Gastrocnemius medialis (tissue), 4 donors: ENCODE results near the gene CDH5. TPM values are rescaled to one million over a fixed set of nuclear protein-coding genes. Genes with fewer than 3 reads are reported as not detected.

Experiments
- ATAC-seq, 2 donors: fragments of 150-250 bp; one replicate each; pipeline ENCODE4 v1.9.1; 2016
- DNase-seq, 2 donors: peaks; one replicate each; pipeline ENCODE4 v3.0.0-alpha.2; 2019
- H3K27ac ChIP-seq, 4 donors: fragments of 200-600 bp; sonication (generic); 1 replicate in 1 of 4; 2 replicates in 3 of 4; pipeline ENCODE4 v1.5.1; 2016 to 2018; ENCODE audit warnings: mild to moderate bottlenecking in 2 of 4, moderate library complexity in 1 of 4
- H3K27me3 ChIP-seq, 3 donors: fragments of 200-600 bp; sonication (generic) in 2 of 3; 1 replicate in 1 of 3; 2 replicates in 2 of 3; pipeline versions ENCODE4 v1.5.1 to v1.6.0; 2016 to 2019; ENCODE audit warnings: mild to moderate bottlenecking in 1 of 3, moderate library complexity in 1 of 3
- H3K36me3 ChIP-seq, 2 donors: fragments of 200-600 bp; sonication (generic) in 1 of 2; one replicate each; pipeline ENCODE4 v1.5.1; 2017 to 2018
- H3K4me1 ChIP-seq, 2 donors: fragments of 200-600 bp; sonication (generic) in 1 of 2; one replicate each; pipeline ENCODE4 v1.5.1; 2016 to 2017; ENCODE audit warnings: mild to moderate bottlenecking in 2 of 2
- H3K4me3 ChIP-seq, 4 donors: fragments of 200-600 bp; sonication (generic) in 3 of 4; 1 replicate in 1 of 4; 2 replicates in 3 of 4; pipeline ENCODE4 v1.5.1; 2016 to 2019; ENCODE audit warnings: mild to moderate bottlenecking in 2 of 4
- H3K9me3 ChIP-seq, 3 donors: fragments of 200-600 bp; sonication (generic) in 2 of 3; 1 replicate in 1 of 3; 2 replicates in 2 of 3; pipeline ENCODE4 v1.5.1; 2016 to 2019
- CTCF ChIP-seq, 5 experiments: fragments of 450-650 bp in 3 of 5; fragments of 200-600 bp in 2 of 5; sonication (generic) in 2 of 5; IDR thresholded peaks in 4 of 5; conservative IDR thresholded peaks in 1 of 5; 1 replicate in 4 of 5; 2 replicates in 1 of 5; pipeline ENCODE4 v1.5.1; 2016 to 2019; ENCODE audit warnings: antibody characterized with exemption in 5 of 5, mild to moderate bottlenecking in 3 of 5, moderate library complexity in 3 of 5
- POLR2A ChIP-seq, 2 donors: fragments of 450-650 bp; IDR thresholded peaks; one replicate each; pipeline ENCODE4 v1.6.1; 2017; ENCODE audit warnings: antibody characterized with exemption in 2 of 2, mild to moderate bottlenecking in 2 of 2, moderate library complexity in 2 of 2
- in situ Hi-C, 4 donors: fragments of 200-750 bp; cut with MboI; loops; one replicate each; pipeline versions ENCODE4 v1.15.0 to v1.8.0; 2017; ENCODE audit warnings: low sequenced_read_pairs in 4 of 4
- intact Hi-C: fragments of 100-400 bp; cut with DNase I; formaldehyde crosslinking; loops from one replicate; pipeline ENCODE4 v1.15.1; 2023; ENCODE audit warnings: low total_unique reads
- total RNA-seq, 4 donors: library from RNA; depleted of rRNA; stranded (reverse); fragments of >200 nt; gene quantifications; one replicate each; pipeline versions ENCODE4 v1.1.0 to v1.2.3, GENCODE V29; 2016

Gene CDH5
- total RNA-seq, 4 donors from 2014 or later: 24.3 to 37.4 (median 31.7) TPM

- DNase-seq (peak in 1 of 2 donors; percentile 27), ATAC-seq (peak in 1 of 2 donors; percentile 32)
- no peaks in the 10 kb centered on the region for H3K36me3 ChIP-seq
- H3K27ac ChIP-seq: peak overlapping the region; percentile 54 to 84 (median 80)
- in situ Hi-C loops: no loop called here
- intact Hi-C loops: no loop called here
- TF ChIP-seq POLR2A (IDR thresholded peaks at IDR 0.05) (no peak), CTCF (IDR thresholded peaks at IDR 0.05 in 4 of 5, conservative IDR thresholded peaks at IDR 0.05 in 1 of 5) (no peak)
- peaks cover 0 to 5% of the 10 kb centered on the region in 2 donors for H3K4me1 ChIP-seq
- H3K4me3 ChIP-seq: peak overlapping the region in 2 of 4 donors; percentile 52 to 58
- H3K27me3 ChIP-seq: no peaks in the 10 kb centered on the region
- no peaks in the 10 kb centered on the region for H3K9me3 ChIP-seq
Measured at GRCh38 chr16:66365651-66366050, 840 bp upstream of the CDH5 start.

- no peak for ATAC-seq
- intact Hi-C loops: no loop called here
- H3K4me1 ChIP-seq: peaks cover 0 to 5% of the 10 kb centered on the region in 2 donors
Measured at GRCh38 chr16:66367968-66368891, 1.7 kb downstream of the CDH5 start.

DNA sequence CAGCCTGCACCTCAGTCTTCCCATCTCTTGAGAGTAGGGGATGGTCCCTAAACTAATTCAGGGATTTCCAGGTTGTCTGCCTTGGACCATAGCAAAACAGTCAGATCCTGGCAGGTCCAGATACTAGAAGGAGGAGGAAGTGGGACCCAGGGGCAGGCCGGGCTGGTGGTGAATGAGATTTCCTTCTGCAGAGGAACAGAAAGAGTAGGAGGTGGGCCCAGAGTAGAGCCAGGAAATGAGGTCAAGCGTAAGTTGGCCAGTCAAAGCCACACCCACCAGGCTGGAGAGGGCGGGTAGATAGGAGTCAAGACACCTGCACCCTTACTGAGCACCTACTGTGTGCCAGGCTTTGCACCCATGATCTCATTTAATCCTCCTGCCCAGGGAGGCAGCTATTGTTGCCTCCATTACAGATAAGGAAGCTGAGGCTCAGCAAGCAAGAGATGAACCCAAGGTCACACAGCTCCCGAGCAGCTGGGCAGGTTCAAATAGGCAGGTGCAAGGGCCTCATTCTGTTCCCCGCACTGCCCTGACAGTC, 2.6 kb downstream of the CDH5 start:
- Histone ChIP-seq H3K9me3 (no peaks in the 10 kb centered on the region), H3K4me3 (peak overlapping the region; percentile 6 to 58 (median 51)), H3K27me3 (no peaks in the 10 kb centered on the region), H3K4me1 (peaks cover 0 to 3% of the 10 kb centered on the region in 2 donors), H3K36me3 (no peaks in the 10 kb centered on the region), H3K27ac (peak overlapping the region; percentile 75 to 84 (median 80))
- in situ Hi-C loops (no loop called here), intact Hi-C loops (no loop called here)
- ATAC-seq: no peak
- TF ChIP-seq CTCF (IDR thresholded peaks at IDR 0.05 in 4 of 5, conservative IDR thresholded peaks at IDR 0.05 in 1 of 5) (no peak), POLR2A (IDR thresholded peaks at IDR 0.05) (peak; percentile 25 to 46)
- DNase-seq: no peak

More at GRCh38 chr16:66367968-66368891, 1.7 kb downstream of the CDH5 start:
- H3K27me3 ChIP-seq: no peaks in the 10 kb centered on the region
- in situ Hi-C loops: no loop called here
- H3K27ac ChIP-seq: peak overlapping the region; percentile 75 to 84 (median 80)
- H3K36me3 ChIP-seq: no peaks in the 10 kb centered on the region
- DNase-seq: no peak
- TF ChIP-seq CTCF (IDR thresholded peaks at IDR 0.05 in 4 of 5, conservative IDR thresholded peaks at IDR 0.05 in 1 of 5) (no peak), POLR2A (IDR thresholded peaks at IDR 0.05) (no peak)
- peak overlapping the region; percentile 49 to 58 (median 51) for H3K4me3 ChIP-seq
- H3K9me3 ChIP-seq: no peaks in the 10 kb centered on the region

DNA sequence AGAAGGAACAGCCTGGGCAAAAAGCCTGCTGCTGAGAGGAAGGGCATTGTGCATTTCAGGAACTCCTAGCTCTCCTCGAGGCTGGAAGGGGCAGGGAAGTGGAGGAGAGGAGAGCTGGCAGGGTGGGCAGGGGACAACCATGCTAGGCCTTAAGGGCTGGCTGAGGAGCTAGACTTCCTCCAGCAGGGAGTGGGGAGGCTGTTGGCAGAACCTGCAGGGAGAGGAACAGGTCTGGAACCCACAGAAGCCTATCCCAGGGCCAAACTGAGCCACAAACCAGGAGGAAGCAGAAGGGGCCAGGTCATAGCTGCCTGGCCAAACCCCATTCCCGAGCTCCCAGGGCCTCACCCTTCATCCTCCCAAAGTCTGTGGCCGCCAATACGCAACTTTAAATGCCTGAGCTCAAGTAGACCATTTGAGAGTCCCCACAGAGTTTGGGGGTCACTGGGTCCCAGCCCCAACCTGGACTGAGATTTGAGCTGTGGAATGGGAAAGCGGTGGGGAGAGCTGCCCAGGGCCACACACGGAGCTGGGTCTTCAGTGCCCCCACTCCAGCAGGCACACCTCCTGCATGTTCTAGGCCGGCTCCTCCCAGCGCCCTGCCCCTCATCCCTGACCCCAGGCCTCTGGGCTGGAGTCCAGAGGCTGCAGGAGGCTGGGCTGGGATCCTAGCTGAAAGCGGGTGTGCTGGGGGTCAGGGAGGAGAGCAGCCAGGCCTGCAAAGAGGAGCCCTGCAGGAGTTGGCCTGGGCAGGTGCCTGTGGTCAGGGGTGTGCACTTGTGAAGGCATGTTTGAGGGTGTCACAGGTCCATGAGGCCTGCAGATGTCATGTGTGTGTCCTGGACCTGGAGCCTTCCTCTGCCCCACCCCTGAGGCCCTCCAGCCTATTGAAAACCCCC, 4.5 kb downstream of the CDH5 start:
- ATAC-seq (no peak), DNase-seq (no peak)
- intact Hi-C loops (no loop called here), in situ Hi-C loops (no loop called here)
- Histone ChIP-seq H3K9me3 (no peaks in the 10 kb centered on the region), H3K4me1 (no peaks in the 10 kb centered on the region), H3K36me3 (no peaks in the 10 kb centered on the region), H3K27ac (peak overlapping the region in 3 of 4 donors; percentile 50 to 84 (median 81)), H3K27me3 (no peaks in the 10 kb centered on the region), H3K4me3 (peak overlapping the region in 2 of 4 donors; percentile 9 to 58)
- no peak for TF ChIP-seq CTCF (IDR thresholded peaks at IDR 0.05 in 4 of 5, conservative IDR thresholded peaks at IDR 0.05 in 1 of 5)
- TF ChIP-seq POLR2A (IDR thresholded peaks at IDR 0.05): no peak
